LNCAP (cell line): Measurements from ENCODE around the gene PXK.

Experiments
- TF ChIP-seq, protein P1 (sequence below): fragments of 450-650 bp; IDR thresholded peaks from 2 replicates; pipeline ENCODE4 v1.5.1; 2017; ENCODE audit warnings: mild to moderate bottlenecking

PXK gene

DNA sequence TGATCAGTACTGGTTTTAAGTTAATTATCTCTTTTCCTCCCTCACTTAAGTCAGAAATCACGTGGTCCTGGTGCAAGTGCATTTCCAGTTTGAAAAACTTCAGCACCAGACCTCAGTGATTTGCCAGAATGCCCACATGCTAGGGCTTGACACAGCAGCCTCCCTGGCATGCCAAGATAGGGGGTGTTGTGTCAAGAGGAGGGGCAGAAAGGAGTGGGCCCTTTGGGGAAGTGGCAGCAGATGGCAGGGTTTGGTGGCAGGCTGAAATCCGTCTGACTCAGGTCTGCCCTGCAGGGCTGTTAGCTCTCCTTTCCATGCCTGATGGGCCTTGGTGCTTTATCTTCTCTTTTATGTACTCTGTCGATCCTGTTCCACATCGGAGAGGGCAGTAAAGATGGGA is 23.4 kb downstream of the PXK start:
- TF ChIP-seq, protein P1, sequence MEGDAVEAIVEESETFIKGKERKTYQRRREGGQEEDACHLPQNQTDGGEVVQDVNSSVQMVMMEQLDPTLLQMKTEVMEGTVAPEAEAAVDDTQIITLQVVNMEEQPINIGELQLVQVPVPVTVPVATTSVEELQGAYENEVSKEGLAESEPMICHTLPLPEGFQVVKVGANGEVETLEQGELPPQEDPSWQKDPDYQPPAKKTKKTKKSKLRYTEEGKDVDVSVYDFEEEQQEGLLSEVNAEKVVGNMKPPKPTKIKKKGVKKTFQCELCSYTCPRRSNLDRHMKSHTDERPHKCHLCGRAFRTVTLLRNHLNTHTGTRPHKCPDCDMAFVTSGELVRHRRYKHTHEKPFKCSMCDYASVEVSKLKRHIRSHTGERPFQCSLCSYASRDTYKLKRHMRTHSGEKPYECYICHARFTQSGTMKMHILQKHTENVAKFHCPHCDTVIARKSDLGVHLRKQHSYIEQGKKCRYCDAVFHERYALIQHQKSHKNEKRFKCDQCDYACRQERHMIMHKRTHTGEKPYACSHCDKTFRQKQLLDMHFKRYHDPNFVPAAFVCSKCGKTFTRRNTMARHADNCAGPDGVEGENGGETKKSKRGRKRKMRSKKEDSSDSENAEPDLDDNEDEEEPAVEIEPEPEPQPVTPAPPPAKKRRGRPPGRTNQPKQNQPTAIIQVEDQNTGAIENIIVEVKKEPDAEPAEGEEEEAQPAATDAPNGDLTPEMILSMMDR = no peak

DNA sequence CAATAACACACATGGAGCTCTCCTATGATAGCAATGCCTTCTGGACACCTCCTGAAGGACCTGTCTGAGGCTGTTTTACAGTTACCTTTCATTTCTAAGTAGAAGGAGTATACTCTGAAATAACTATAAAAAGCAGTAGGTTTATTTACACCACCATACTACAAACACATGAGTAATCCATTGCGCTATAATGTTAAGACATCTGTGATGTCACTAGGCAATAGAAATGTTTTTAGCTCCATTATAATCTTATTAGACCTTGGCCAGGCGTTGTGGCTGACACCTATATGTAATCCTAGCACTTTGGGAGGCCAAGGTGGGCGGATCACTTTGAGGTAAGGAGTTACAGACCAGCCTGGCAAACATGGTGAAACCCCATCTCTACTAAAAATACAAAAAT is 24.7 kb downstream of the PXK start:
- TF ChIP-seq, protein P1 = no peak

DNA sequence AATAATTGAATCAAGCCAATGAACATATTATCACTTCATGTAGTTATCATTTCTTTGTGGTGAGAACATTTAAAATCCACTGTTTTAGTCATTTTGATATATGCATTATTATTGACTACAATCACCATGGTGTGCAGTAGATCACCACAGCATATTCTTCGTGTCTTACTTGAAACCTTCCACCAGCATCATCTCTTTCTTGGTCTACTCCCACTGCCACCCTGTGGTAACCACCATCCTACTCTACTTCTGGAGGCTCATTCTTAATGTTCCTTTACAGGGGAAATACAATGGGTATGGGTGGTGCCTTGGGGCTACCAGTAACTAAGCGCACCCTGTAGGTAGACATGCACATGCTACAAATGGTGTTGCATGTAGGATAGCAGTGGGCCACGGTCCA is 25.4 kb downstream of the PXK start:
- TF ChIP-seq, protein P1 = no peak

DNA sequence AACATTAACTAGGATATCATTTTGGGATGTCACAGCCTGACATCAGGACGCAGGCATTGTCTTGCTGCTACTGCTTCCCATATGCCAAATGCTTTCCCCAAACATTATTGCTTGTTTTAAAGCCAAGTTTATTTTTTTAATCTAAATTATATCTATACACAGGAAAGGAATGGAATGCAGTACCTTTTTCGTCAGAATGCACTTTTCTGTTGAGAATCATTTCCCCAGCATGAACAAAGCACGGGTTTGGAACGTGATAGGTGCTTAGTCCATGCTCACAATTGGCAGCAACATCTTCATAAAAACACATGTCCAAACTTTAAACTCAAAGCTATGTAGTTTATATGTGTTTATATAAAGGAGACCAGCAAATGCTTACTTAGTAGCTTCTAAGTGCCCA is 26.1 kb downstream of the PXK start:
- TF ChIP-seq, protein P1 = no peak

DNA sequence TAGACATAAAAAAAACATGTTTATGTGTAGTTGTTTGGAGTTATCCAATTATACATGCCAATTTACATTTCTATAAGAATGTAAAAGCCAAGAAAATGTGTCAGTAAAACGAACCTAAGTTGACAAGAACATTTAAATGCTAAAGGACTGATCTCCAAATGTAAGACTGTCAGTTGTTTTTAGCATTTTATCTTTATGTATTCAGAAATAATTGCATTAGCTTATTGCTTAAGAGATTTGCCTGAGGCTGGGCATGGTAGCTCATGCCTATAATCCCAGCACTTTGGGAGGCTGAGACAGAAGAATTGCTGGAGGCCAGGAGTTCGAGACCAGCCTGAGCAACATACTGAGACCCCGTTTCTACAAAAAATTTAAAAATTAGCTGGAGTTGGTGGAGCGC is 26.9 kb downstream of the PXK start:
- TF ChIP-seq, protein P1 = no peak

DNA sequence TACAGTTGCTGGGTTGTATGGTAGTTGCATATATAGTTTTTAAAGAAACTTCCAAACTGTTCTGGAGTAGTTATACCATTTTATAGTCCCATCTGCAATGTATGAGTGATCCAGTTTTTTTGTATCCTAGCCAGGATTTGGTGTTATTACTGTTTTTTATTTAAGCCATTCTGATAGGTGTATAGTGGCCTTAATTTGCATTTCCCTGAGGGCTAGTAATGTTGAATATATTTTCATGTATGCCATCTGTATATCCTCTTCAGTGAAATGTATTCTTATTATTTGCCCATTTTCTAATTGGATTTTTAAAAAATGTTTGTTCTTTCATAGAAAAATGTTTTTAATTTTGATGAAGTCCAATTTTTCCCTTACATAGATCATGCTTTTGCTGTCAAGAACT is 29.2 kb downstream of the PXK start:
- TF ChIP-seq, protein P1 = no peak

DNA sequence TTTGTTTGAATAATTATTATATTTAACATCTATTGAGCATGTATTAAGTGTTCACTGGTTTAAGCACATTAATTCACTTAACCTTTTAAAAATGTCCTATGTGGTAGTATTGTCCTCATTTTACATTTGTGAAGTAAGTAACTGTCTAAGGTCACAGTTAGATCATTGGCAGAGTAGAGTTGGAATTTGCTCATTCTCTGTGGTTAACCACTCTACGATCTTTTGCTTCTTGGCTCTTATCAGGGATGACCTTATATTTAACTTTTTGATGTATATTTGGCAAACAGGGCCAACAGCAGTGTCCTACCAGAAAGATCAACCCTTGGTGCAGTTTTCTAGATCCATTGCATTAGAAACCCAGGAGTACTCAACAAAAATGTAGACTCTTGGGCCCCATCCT is 34.0 kb downstream of the PXK start:
- TF ChIP-seq, protein P1 = no peak

DNA sequence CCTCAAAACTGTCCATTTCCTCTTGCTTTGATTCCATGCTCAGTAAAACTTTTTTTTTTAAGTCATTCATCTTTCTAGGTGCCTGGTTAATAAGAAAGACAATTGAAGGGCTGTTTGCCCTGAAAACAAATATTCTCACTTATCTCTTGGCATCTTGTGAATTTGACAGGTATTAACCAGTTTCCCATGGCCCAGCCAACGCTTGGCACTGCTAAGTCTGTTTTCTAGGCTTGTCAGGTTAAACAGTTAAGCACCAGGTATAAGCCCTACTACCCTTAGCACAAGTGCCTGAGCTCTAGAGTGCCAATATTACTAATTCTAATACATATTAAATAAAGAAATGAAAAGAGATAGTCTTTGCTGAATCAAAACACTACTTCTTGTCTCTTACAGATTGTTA is 36.3 kb downstream of the PXK start:
- TF ChIP-seq, protein P1 = no peak
